Gastroesophageal sphincter (tissue), 3 donors: ENCODE measurements around the gene RPL13.

Source experiments
- CTCF ChIP-seq, 4 experiments: fragments of 200-600 bp in 2 of 4; fragments of 450-650 bp in 2 of 4; sonication (generic) in 1 of 4; IDR thresholded peaks; one replicate each; pipeline ENCODE4 v1.5.1; 2017 to 2019; ENCODE audit warnings: antibody characterized with exemption in 4 of 4, mild to moderate bottlenecking in 2 of 4, moderate library complexity in 2 of 4
- POLR2A ChIP-seq, 2 donors: fragments of 450-650 bp; IDR thresholded peaks; one replicate each; pipeline ENCODE4 v1.6.1; 2017; ENCODE audit warnings: antibody characterized with exemption in 2 of 2, mild to moderate bottlenecking in 2 of 2, moderate library complexity in 1 of 2

DNA sequence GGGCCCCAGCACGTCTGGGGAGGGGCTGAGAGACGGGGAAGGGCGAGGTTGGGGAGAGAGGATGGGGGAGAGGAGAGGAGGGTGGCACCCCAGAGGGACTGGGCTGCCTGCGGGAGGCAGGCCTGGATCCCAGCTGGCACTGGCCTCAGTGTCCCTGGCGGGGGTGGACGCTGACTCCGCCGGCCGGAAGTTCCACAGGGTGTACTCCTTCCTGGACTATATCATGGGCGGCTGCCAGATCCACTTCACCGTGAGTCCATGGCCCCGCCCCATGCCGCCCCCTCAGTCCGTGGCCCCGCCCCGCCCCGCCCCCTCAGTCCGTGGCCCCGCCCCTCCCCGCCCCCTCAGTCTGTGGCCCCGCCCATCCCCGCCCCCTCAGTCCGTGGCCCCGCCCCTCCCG, 26.4 kb downstream of the RPL13 start:
- TF ChIP-seq CTCF (IDR thresholded peaks at IDR 0.05) (no peak), POLR2A (IDR thresholded peaks at IDR 0.05) (no peak)
